Measurements from ENCODE around the gene TMUB2. TPM values are rescaled to one million over a fixed set of nuclear protein-coding genes. Genes with fewer than 3 reads are reported as not detected.

TMUB2 gene
- total and polyA plus RNA-seq, 2 of the 13 experiments (the other 11 are each of a cell fraction or from before 2014, with no cell fraction given), result 26.9 to 50.8 TPM

- TF ChIP-seq ZBTB49 (CRISPR knock-in tag; IDR thresholded peaks at IDR 0.05; ENCODE audit: borderline replicate concordance) (no peak), ZNF772 (CRISPR knock-in tag; IDR thresholded peaks at IDR 0.05) (peak; percentile 74), YY1 (IDR thresholded peaks at IDR 0.05; ENCODE audit: insufficient read depth, insufficient replicate concordance, low read depth, low read length) (no peak), ZBTB7B (CRISPR knock-in tag; IDR thresholded peaks at IDR 0.05) (peak; percentile 80), ZNF232 (CRISPR knock-in tag; IDR thresholded peaks at IDR 0.05; ENCODE audit: borderline replicate concordance) (peak; percentile 71; the same call in 1 of the 2 replicates), SATB2 (CRISPR knock-in tag; IDR thresholded peaks at IDR 0.05) (no peak), MXI1 (IDR thresholded peaks at IDR 0.05; ENCODE audit: borderline replicate concordance, low read depth, low read length) (peak; percentile 80; the same call in 2 of the 3 replicates), ZNF660 (CRISPR knock-in tag; IDR thresholded peaks at IDR 0.05; ENCODE audit: borderline replicate concordance, low read depth) (no peak), KAT7 (CRISPR knock-in tag; IDR thresholded peaks at IDR 0.05; ENCODE audit: borderline replicate concordance) (no peak; the same call in 1 of the 2 replicates), ZBTB3 (CRISPR knock-in tag; IDR thresholded peaks at IDR 0.05; ENCODE audit: borderline replicate concordance, low read depth) (0 out of 2 replicates have a peak, but pooled peaks have one; percentile 70), THAP9 (CRISPR knock-in tag; IDR thresholded peaks at IDR 0.05; ENCODE audit: borderline replicate concordance) (peak; percentile 46; the same call in 1 of the 2 replicates), CEBPG (CRISPR knock-in tag; IDR thresholded peaks at IDR 0.05) (0 out of 2 replicates have a peak, but pooled peaks have one; percentile 6), AGO2 (optimal IDR thresholded peaks at IDR 0.05; ENCODE audit: low read depth, low read length) (no peak), GMEB2 (CRISPR knock-in tag; IDR thresholded peaks at IDR 0.05; ENCODE audit: low read depth) (no peak), TBX3 (IDR thresholded peaks at IDR 0.05; ENCODE audit: borderline replicate concordance) (no peak), JUNB (CRISPR knock-in tag; IDR thresholded peaks at IDR 0.05; ENCODE audit: borderline replicate concordance) (peak; percentile 66; the same call in 1 of the 2 replicates), ZNF337 (CRISPR knock-in tag; IDR thresholded peaks at IDR 0.05; ENCODE audit: borderline replicate concordance, low read depth) (no peak), ZNF296 (CRISPR knock-in tag; conservative IDR thresholded peaks at IDR 0.05) (no peak), SP2 (CRISPR knock-in tag; IDR thresholded peaks at IDR 0.05) (no peak)
- TF ChIP-seq, protein P1, sequence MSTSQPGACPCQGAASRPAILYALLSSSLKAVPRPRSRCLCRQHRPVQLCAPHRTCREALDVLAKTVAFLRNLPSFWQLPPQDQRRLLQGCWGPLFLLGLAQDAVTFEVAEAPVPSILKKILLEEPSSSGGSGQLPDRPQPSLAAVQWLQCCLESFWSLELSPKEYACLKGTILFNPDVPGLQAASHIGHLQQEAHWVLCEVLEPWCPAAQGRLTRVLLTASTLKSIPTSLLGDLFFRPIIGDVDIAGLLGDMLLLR (CRISPR knock-in tag; IDR thresholded peaks at IDR 0.05), result 0 out of 2 replicates have a peak, but pooled peaks have one; percentile 36
- TF ChIP-seq, protein P2, sequence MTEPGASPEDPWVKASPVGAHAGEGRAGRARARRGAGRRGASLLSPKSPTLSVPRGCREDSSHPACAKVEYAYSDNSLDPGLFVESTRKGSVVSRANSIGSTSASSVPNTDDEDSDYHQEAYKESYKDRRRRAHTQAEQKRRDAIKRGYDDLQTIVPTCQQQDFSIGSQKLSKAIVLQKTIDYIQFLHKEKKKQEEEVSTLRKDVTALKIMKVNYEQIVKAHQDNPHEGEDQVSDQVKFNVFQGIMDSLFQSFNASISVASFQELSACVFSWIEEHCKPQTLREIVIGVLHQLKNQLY (CRISPR knock-in tag; IDR thresholded peaks at IDR 0.05), result no peak
Observed at GRCh38 chr17:44137891-44138709, 48.7 kb upstream of the TMUB2 start (continued).

Data from HepG2 (cell line).